OCI-M2 (cell line): ENCODE measurements around the gene ZYG11A.

Experiments used
- DNase-seq: peaks from one replicate; lab custom pipeline; 2025; ENCODE audit not compliant: unreplicated experiment; lab: John Stamatoyannopoulos, UW

The ZYG11A gene

GRCh38 chr1:52876843-52877242 is 34.3 kb downstream of the ZYG11A start:
- no peak for DNase-seq

DNA sequence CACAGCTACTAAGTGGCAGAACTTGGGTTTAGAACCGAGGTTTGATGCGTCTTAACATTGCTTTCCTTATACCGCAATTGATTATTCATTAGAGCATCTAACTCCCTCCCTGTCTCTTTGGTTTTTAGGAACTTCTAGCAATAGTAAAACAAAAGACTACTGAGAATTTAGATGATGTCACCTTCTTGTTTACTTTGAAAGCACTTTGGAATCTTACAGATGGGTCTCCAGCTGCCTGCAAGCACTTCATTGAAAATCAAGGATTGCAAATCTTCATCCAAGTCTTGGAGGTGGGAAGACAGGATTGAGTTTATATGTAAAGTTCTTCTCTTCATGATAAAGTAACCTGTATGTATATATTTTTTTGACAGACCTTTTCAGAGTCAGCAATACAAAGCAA is 35.0 kb downstream of the ZYG11A start:
- no peak for DNase-seq

DNA sequence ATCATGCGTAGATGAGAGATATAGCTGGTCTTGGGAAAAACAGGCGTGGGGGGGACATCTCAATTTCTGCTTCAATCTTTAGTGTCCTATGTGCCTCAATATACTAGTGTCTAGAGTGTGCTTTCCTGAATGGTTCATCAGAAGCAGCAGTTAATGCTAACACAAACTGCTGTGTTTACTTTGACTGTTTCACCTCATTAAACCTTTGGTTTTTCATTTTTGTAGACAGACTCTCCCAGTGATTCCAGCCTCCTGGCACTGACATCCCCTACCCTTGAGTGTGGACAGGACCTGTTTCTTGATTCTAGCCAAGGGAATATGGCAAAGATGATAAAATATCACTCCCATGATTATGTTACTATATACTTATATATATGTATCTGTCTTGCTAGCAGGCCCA is 37.6 kb downstream of the ZYG11A start:
- no peak for DNase-seq

DNA sequence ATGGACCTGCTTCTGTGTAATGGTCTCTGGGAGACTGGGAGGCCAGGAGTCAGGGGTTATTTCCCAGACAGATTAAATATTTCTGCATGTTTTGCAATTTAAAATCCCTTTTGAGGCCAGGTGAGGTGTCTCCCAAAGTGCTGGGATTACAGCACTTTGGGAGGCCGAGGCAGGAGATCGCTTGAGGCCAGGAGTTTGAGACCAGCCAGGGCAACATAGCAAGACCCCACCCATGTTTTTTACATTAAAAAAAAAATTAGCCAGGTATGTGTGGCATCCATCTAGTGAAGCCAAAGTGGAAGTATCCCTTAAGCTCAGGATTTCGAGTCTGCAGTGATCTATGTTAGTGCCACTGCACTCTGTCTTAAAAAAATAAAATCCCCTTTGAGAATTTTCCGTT is 44.9 kb downstream of the ZYG11A start:
- no peak for DNase-seq

- no peak for DNase-seq
Measured at GRCh38 chr1:52892424-52893215, 50.1 kb downstream of the ZYG11A start.

GRCh38 chr1:52899445-52899894 is 56.9 kb downstream of the ZYG11A start:
- DNase-seq: no peak

- no peak for DNase-seq
Measured at GRCh38 chr1:52900402-52900801, 57.8 kb downstream of the ZYG11A start.

- DNase-seq: no peak
Measured at GRCh38 chr1:52901384-52901783, 58.8 kb downstream of the ZYG11A start.

GRCh38 chr1:52904208-52904926 is 61.8 kb downstream of the ZYG11A start:
- no peak for DNase-seq

DNA sequence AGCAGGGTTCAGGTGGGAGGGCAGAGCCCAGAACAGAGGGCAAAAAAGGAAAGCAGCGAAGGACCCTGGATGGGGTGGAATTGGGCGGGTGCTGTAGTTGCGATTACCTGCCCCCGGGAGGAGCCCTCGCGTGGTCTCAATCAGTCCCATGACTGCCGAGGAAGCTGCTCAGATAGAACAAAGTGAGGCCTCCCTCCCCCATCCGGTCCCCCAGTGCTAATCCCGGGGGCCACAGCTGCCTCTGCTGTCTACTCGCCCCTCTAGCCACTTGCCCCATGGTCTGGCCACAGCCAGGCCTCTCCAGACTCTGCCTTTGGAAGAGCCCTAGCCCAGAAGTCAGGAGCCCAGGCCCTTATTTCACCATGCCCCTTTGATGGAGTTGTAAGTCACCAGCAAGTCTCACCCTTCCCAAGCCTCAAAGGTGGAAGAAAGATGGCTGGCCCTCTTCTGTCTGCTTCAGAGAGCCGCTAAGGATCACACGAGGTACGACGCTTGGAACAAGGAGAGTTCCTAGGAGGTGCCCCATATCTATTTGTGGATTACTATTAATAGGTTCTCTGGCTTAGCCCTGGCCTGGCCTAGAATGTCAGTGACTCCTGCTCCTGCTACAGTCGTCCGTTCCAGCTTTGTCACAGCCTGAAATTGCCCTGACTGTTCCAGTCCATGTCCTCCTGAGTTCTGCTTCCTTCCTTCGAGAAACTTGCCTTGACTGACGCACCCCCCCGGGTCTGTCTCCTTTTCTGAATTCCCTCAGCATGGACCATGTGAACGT is 62.6 kb downstream of the ZYG11A start:
- DNase-seq: no peak

DNA sequence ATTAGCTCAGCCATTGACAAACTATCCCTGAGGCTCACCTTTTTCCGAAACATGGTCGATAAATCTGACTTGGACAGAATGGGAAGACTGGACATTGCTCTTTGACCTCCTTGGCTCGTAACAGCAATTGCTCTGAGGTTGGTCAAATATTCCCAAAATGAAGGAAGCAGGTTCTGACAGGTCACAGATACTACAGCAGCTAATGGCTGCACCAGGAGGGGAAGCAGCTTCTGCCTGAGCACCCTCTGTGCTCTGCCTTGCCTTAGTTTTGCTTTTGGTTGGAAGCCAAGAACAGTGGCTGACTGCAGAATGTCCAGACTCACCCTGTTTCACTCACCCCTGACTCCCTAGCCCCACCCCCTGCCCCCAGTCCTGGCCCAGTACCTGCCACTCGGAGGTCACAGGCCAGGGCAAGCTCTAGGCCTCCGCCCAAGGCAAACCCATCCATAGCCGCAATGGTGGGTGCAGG is 63.6 kb downstream of the ZYG11A start:
- DNase-seq: no peak

DNA sequence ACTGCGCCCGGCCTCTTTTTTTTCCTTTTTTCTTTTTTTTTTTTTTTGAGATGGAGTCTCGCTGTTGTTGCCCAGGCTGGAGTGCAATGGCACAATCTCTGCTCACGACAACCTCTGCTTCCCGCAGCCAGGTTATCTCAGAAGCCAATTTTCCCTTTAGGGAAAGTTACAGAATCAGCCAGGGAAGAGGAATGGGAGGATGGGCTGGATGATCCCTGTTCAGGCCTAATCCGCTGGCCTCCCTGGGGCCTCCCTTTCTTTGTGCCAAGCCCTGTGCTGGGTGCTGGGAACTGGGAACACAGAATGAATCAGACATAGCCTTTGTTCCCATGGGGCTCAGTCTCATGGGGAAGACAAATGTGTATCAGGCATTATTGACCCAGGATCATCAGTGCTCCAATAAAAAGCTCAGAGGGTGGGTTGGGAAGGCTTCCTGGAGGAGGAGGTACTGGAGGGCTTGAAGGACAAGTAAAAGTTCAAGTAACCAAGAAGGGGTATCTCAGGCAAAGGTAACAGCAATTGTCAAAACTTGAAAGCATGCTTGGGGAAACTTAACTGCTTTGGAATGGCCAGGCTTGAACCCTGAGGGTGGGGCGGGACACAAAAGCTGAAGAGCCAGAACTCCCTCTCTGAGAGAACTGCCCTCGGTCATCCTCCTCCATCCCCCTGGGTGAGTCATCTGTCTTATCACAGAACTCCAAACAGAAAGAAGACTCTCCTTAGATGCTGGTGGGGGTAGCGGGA is 64.7 kb downstream of the ZYG11A start:
- DNase-seq: no peak

DNA sequence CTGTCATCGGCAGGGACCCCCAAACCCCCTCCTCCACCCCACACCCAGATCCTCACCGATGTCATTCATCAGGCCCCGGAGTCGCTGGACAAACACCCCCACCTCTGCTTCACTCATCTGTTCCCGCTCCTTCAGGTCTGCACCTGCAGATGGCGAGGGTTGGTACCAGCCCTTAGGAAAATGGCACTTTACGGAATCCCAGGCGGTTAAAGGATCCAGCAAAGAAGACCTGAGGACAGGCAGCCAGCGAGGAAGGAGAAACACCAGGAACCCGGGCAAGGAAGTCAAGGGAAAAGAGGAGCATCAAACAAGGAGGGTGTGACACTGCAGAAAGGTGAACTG is 65.2 kb downstream of the ZYG11A start:
- no peak for DNase-seq

- DNase-seq: no peak
Measured at GRCh38 chr1:52911541-52911940, 69.0 kb downstream of the ZYG11A start.

DNA sequence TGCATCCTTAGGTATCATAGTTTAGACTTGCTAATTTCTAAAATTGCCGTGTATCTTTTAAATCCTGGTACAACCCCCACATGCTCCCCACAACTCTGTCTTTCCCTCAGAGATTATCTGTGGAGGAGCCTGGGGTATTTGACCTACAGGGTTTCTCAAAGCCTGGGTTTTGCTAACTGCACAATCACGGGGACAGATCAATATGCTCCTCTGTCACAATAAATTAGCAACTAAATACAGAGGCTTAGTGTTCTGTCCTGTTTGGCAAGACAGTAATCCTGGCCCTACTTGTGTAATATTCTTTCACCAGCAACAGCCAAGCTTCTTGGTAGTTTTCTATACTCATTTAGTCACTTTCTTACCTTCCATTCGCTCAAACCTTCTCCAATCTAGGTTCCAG is 70.5 kb downstream of the ZYG11A start:
- DNase-seq: no peak

DNA sequence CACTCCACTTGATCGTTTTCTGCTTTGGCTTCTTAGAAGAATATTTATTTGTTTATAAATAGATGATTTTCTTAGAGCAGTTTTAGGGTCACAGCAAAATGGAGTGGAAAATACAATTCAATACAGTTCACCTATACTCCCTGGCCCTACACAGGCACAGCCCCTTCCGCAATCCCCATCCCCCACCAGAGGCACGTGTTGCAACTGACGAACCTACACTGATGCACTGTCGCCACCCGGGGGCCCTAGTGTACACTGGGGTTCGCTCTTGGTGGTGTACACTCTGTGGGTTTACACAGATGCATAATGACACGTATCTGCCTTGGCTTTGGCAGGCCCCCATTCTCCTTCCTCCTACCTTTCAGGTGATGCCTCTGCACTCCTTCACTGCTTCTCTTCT is 71.0 kb downstream of the ZYG11A start:
- no peak for DNase-seq

DNA sequence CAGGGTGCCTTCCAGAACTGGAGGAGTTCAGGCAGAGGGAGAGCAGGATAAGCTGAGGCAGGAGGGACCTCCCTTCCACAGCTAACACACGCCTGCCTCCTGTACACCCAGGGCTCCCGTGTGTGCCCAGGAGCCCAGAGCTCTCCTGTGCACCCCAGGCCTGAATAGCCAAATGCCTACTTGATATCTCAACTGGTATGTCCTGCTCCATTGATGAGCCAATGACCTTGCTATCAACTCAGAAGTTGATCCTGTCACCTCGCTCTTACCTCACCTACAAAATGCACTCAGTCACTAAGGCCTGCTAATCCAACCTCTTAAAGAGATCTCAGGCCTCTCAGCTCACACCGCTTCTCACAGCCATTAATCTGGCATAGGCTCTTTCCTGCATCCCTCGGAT is 71.9 kb downstream of the ZYG11A start:
- no peak for DNase-seq

- no peak for DNase-seq
Measured at GRCh38 chr1:52915211-52915854, 72.8 kb downstream of the ZYG11A start.

DNA sequence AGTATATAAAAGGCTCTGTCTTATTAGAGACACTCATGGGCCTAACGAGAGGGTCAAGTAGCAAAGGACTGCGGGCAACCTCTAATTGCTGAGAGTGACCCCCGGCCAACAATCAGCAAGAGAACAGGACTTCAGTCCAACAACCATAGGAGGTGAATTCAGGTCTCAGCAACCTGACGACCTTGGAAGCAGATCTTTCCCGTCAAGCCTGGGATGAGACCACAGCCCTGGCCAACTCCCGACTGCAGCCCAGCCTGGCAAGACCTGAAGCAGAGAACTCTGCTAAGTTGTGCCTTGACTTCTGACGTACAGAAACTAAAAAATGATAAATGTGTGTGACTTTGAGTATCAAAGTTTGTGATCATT is 73.3 kb downstream of the ZYG11A start:
- DNase-seq: no peak

DNA sequence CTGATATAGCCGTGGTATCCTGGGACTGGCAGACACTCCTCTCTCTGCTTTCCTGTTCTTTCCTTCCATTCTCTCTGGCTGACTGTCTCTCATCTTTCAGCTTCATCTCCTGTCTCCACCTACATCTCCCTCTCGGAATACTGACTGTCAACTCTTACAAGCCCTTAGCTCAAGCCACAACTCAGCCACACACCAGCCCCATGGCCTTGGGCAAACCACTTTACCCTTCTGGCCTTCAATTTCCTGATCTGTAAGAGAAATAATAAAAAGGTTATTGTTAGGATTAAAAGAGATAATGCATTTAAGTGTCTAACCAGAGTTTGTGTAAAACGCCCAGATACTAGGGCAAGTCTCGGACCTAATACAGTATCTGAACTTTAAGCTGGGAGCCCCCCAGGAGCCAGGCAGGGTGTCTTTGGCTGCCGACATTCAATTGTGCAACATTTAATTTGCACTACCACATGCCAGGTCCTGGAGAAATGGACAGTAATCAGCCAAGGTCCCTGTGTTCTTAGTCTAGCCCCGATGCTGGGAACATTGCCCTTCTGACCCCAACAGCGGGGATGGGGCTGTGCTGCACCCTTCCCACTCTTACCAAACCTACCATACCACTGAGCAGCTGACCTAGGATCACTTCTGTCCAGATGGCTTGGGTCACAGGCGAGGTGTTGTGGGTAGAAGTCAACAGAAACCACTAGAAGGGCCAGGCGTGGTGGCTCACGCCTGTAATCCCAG is 73.8 kb downstream of the ZYG11A start:
- no peak for DNase-seq
